CD4-positive, alpha-beta memory T cell (primary cell): ENCODE data around the gene SLC23A3. TPM values are rescaled to one million over a fixed set of nuclear protein-coding genes. Genes with fewer than 3 reads are reported as not detected.

Experiments used
- CTCF ChIA-PET: fragments of 350-600 bp; sonication (Branson Sonifier 250); formaldehyde crosslinking; loops from one replicate; lab custom pipeline; 2021; ENCODE audit warnings: inconsistent platforms; ENCODE audit not compliant: partially characterized antibody; lab: Charles Lee
- POLR2A ChIA-PET: fragments of 350-600 bp; sonication (Branson Sonifier 250); formaldehyde crosslinking; loops from one replicate; lab custom pipeline; 2021; ENCODE audit not compliant: partially characterized antibody; lab: Charles Lee
- DNase-seq, 5 donors: peaks; one replicate each; pipeline versions ENCODE4 v3.0.0 to v3.0.0-alpha.2; 2020 to 2022; ENCODE audit warnings: mixed read lengths in 1 of 5
- H3K27ac ChIP-seq: one replicate; pipeline ENCODE4 v1.7.0; 2013; ENCODE audit warnings: low read depth, low read length
- H3K27me3 ChIP-seq: 2 replicates; pipeline ENCODE4 v1.7.0; 2013; ENCODE audit warnings: mild to moderate bottlenecking, low read length, moderate library complexity; ENCODE audit not compliant: insufficient read depth
- H3K36me3 ChIP-seq: 2 replicates; pipeline ENCODE4 v1.7.0; 2013; ENCODE audit warnings: mild to moderate bottlenecking, low read length, moderate library complexity; ENCODE audit not compliant: insufficient read depth
- H3K4me1 ChIP-seq: 2 replicates; pipeline ENCODE4 v1.7.0; 2013; ENCODE audit warnings: mild to moderate bottlenecking, low read length, moderate library complexity; ENCODE audit not compliant: insufficient read depth
- H3K4me3 ChIP-seq, 2 donors: one replicate each; pipeline ENCODE4 v1.7.0; 2013; ENCODE audit warnings: low read length in 2 of 2, mild to moderate bottlenecking in 1 of 2
- H3K9me3 ChIP-seq, 2 donors: one replicate each; pipeline ENCODE4 v1.7.0; 2013; ENCODE audit warnings: low read length in 2 of 2, control low read depth in 1 of 2; ENCODE audit not compliant: control insufficient read depth in 1 of 2
- H3K27ac Mint-ChIP-seq, 7 donors: one replicate each; pipeline ENCODE4 v1.8.0; 2020 to 2021; ENCODE audit warnings: mixed read lengths in 7 of 7, mild to moderate bottlenecking in 6 of 7, inconsistent platforms in 3 of 7, moderate library complexity in 3 of 7
- H3K27me3 Mint-ChIP-seq, 2 donors: one replicate each; pipeline ENCODE4 v1.8.0; 2020 to 2021; ENCODE audit warnings: mixed read lengths in 2 of 2
- H3K36me3 Mint-ChIP-seq, 2 donors: one replicate each; pipeline ENCODE4 v1.8.0; 2020 to 2021; ENCODE audit warnings: mixed read lengths in 2 of 2, inconsistent platforms in 1 of 2, mild to moderate bottlenecking in 1 of 2
- H3K4me1 Mint-ChIP-seq, 4 donors: one replicate each; pipeline ENCODE4 v1.8.0; 2020 to 2021; ENCODE audit warnings: mixed read lengths in 4 of 4, mild to moderate bottlenecking in 1 of 4
- H3K4me3 Mint-ChIP-seq, 8 donors: one replicate each; pipeline ENCODE4 v1.8.0; 2020 to 2021; ENCODE audit warnings: mixed read lengths in 8 of 8, mild to moderate bottlenecking in 7 of 8, moderate library complexity in 6 of 8, inconsistent platforms in 3 of 8
- H3K9me3 Mint-ChIP-seq, 8 donors: one replicate each; pipeline ENCODE4 v1.8.0; 2020 to 2021; ENCODE audit warnings: mixed read lengths in 8 of 8, mild to moderate bottlenecking in 5 of 8, inconsistent platforms in 3 of 8, moderate library complexity in 1 of 8
- intact Hi-C: fragments of 100-400 bp; cut with micrococcal nuclease; formaldehyde crosslinking; loops from one replicate; pipeline ENCODE4 v1.15.1; 2023
- polyA plus RNA-seq, 2 donors: library from polyadenylated mRNA; unstranded; fragments of 300-500 nt; fragmentation: Illumina TruSeq; gene quantifications; one replicate each; pipeline ENCODE4 v1.2.3, GENCODE V29; 2021
- total RNA-seq, 2 experiments: library from RNA; stranded (reverse); gene quantifications; one replicate each; pipeline ENCODE4 v1.2.3, GENCODE V29; 2021

Gene SLC23A3
- total RNA-seq (10 to 100 TPM; 11.8 to 12.1 TPM), polyA plus RNA-seq (not detected)

- H3K27me3 Mint-ChIP-seq: no peaks in the 10 kb centered on the region
- peaks cover 15 to 36% (median 22%) of the 10 kb centered on the region in 4 donors for H3K4me1 Mint-ChIP-seq
- H3K27me3 ChIP-seq: no peaks in the 10 kb centered on the region
- H3K36me3 ChIP-seq: peaks cover 36% of the 10 kb centered on the region
- intact Hi-C loops: loop anchor here (2.0 kb wide), 1 partner anchor 49 kb away; the partner anchor contains the start of gene ABCB6
- no peaks in the 10 kb centered on the region for H3K9me3 ChIP-seq
- POLR2A ChIA-PET: interaction anchor here (0.6 to 9.5 kb wide), 6 partner anchors 10 to 114 kb away, joined by 3 to 424 read pairs (median 6); partner anchors contain the start of genes ABCB6, NHEJ1, TUBA4B and ZFAND2B
- CTCF ChIA-PET: interaction anchor here (0.8 to 9.8 kb wide), 16 partner anchors 8 to 131 kb away, joined by 3 to 253 read pairs (median 8); partner anchors contain the start of genes ABCB6, ANKZF1, ATG9A and DNAJB2
- H3K4me3 ChIP-seq: no peak within 1 kb of the TSS
- peaks cover 20% of the 10 kb centered on the region for H3K4me1 ChIP-seq
- H3K36me3 Mint-ChIP-seq: peaks cover 18 to 38% of the 10 kb centered on the region in 2 donors
- H3K4me3 Mint-ChIP-seq: no peak within 1 kb of the TSS
- H3K9me3 Mint-ChIP-seq: no peaks in the 10 kb centered on the region
- H3K27ac ChIP-seq: no peak within 1 kb of the TSS
- peak within 1 kb of the TSS in 1 of 7 donors; percentile 35 for H3K27ac Mint-ChIP-seq
- DNase-seq: no peak
Observed at GRCh38 chr2:219169930-219170654, at the start of gene SLC23A3. Gene SLC23A3 (minus strand): TSS chr2:219170029. CDS start chr2:219169984, 45 bp downstream.

- Histone ChIP-seq H3K9me3 (no peaks in the 10 kb centered on the region), H3K4me3 (peak within 1 kb of the TSS; percentile 49 to 68), H3K27ac (peak within 1 kb of the TSS; percentile 53), H3K4me1 (peaks cover 24% of the 10 kb centered on the region), H3K36me3 (peaks cover 36% of the 10 kb centered on the region), H3K27me3 (no peaks in the 10 kb centered on the region)
- peak within 1 kb of the TSS; percentile 74 to 96 (median 88) for H3K27ac Mint-ChIP-seq
- no peaks in the 10 kb centered on the region for H3K27me3 Mint-ChIP-seq
- CTCF ChIA-PET: interaction anchor here (0.6 to 14.5 kb wide), 9 partner anchors 8 to 76 kb away, joined by 3 to 253 read pairs (median 3); partner anchors contain the start of genes CNPPD1, GLB1L, NHEJ1 and RETREG2
- intact Hi-C loops: loop anchor here (1.0 to 10.0 kb wide), 4 partner anchors 10 to 164 kb away; partner anchors contain the start of genes ANKZF1, ATG9A, NHEJ1 and SLC23A3
- H3K36me3 Mint-ChIP-seq: peaks cover 17 to 36% of the 10 kb centered on the region in 2 donors
- no peaks in the 10 kb centered on the region for H3K9me3 Mint-ChIP-seq
- POLR2A ChIA-PET: interaction anchor here (0.7 to 15.3 kb wide), 13 partner anchors 10 to 76 kb away, joined by 3 to 424 read pairs (median 28); partner anchors contain the start of genes ANKZF1, ATG9A, CNPPD1 and DNAJB2
- peak within 1 kb of the TSS; percentile 82 to 93 (median 84) for H3K4me3 Mint-ChIP-seq
- peaks cover 8 to 25% (median 19%) of the 10 kb centered on the region in 4 donors for H3K4me1 Mint-ChIP-seq
- DNase-seq: peak; percentile 81 to 93 (median 83)
Observed at GRCh38 chr2:219218732-219219701, 49.2 kb upstream of the SLC23A3 start, which contains the start of gene ABCB6. Gene ABCB6 (minus strand): TSS chr2:219218958. CDS start chr2:219218673, 285 bp downstream.

- POLR2A ChIA-PET: interaction anchor here (0.7 to 15.3 kb wide), 14 partner anchors 10 to 77 kb away, joined by 3 to 424 read pairs (median 22); partner anchors contain the start of genes ANKZF1, ATG9A, CNPPD1 and DNAJB2
- peaks cover 24% of the 10 kb centered on the region for H3K4me1 ChIP-seq
- no peaks in the 10 kb centered on the region for H3K27me3 ChIP-seq
- H3K27ac ChIP-seq: peak overlapping the region; percentile 53
- H3K4me3 ChIP-seq: peak overlapping the region; percentile 49 to 68
- peak in 3 of 5 donors; percentile 28 to 51 (median 37) for DNase-seq
- H3K27ac Mint-ChIP-seq: peak overlapping the region; percentile 74 to 96 (median 88)
- H3K36me3 ChIP-seq: peaks cover 29% of the 10 kb centered on the region
- H3K4me3 Mint-ChIP-seq: peak overlapping the region; percentile 81 to 93 (median 84)
- no peaks in the 10 kb centered on the region for H3K9me3 ChIP-seq
- peaks cover 10 to 29% of the 10 kb centered on the region in 2 donors for H3K36me3 Mint-ChIP-seq
- CTCF ChIA-PET: interaction anchor here (1.0 to 14.5 kb wide), 7 partner anchors 9 to 76 kb away, joined by 3 to 253 read pairs (median 4); partner anchors contain the start of genes CNPPD1, GLB1L, NHEJ1 and RETREG2
- H3K9me3 Mint-ChIP-seq: no peaks in the 10 kb centered on the region
- peaks cover 8 to 25% (median 19%) of the 10 kb centered on the region in 4 donors for H3K4me1 Mint-ChIP-seq
- intact Hi-C loops: loop anchor here (2.0 to 10.0 kb wide), 3 partner anchors 47 to 163 kb away; partner anchors contain the start of genes NHEJ1 and SLC23A3
- H3K27me3 Mint-ChIP-seq: no peaks in the 10 kb centered on the region
Observed at GRCh38 chr2:219218217-219218731, 48.4 kb upstream of the SLC23A3 start.

- DNase-seq: no peak
- Histone ChIP-seq H3K4me1 (peaks cover 24% of the 10 kb centered on the region), H3K27ac (no peak overlapping the region), H3K9me3 (no peaks in the 10 kb centered on the region), H3K27me3 (no peaks in the 10 kb centered on the region), H3K36me3 (peaks cover 14% of the 10 kb centered on the region), H3K4me3 (no peak overlapping the region)
- Mint-ChIP-seq H3K27me3 (no peaks in the 10 kb centered on the region), H3K36me3 (peaks cover 6 to 23% of the 10 kb centered on the region in 2 donors), H3K27ac (peak overlapping the region in 4 of 7 donors; percentile 36 to 70 (median 42)), H3K4me3 (peak overlapping the region in 1 of 8 donors; percentile 57), H3K9me3 (peaks cover 0 to 2% (median 0%) of the 10 kb centered on the region in 8 donors), H3K4me1 (peaks cover 8 to 26% (median 19%) of the 10 kb centered on the region in 4 donors)
- CTCF ChIA-PET: interaction anchor here (1.1 to 14.5 kb wide), 7 partner anchors 33 to 83 kb away, joined by 3 to 253 read pairs (median 6); partner anchors contain the start of genes CNPPD1, NHEJ1, RETREG2 and SLC23A3
- intact Hi-C loops: loop anchor here (10.0 kb wide), 1 partner anchor 162 kb away; no protein-coding TSS in a partner anchor
- POLR2A ChIA-PET: interaction anchor here (0.9 to 15.3 kb wide), 6 partner anchors 13 to 43 kb away, joined by 3 to 424 read pairs (median 42); partner anchors contain the start of genes ANKZF1, ATG9A, CNPPD1 and GLB1L
Observed at GRCh38 chr2:219216535-219216915, 46.7 kb upstream of the SLC23A3 start.

- peak overlapping the region in 1 of 7 donors; percentile 46 for H3K27ac Mint-ChIP-seq
- DNase-seq: no peak
- H3K9me3 ChIP-seq: no peaks in the 10 kb centered on the region
- H3K4me3 Mint-ChIP-seq: no peak overlapping the region
- H3K4me1 Mint-ChIP-seq: peaks cover 12 to 30% (median 22%) of the 10 kb centered on the region in 4 donors
- CTCF ChIA-PET: interaction anchor here (1.1 to 14.5 kb wide), 8 partner anchors 34 to 158 kb away, joined by 3 to 253 read pairs (median 5); partner anchors contain the start of genes CNPPD1, NHEJ1, RETREG2 and SLC23A3
- no peaks in the 10 kb centered on the region for H3K27me3 ChIP-seq
- no peaks in the 10 kb centered on the region for H3K27me3 Mint-ChIP-seq
- H3K4me1 ChIP-seq: peaks cover 29% of the 10 kb centered on the region
- POLR2A ChIA-PET: interaction anchor here (0.7 to 15.3 kb wide), 9 partner anchors 9 to 56 kb away, joined by 3 to 424 read pairs (median 5); partner anchors contain the start of genes ANKZF1, ATG9A, CNPPD1 and GLB1L
- intact Hi-C loops: loop anchor here (10.0 kb wide), 1 partner anchor 161 kb away; no protein-coding TSS in a partner anchor
- H3K4me3 ChIP-seq: no peak overlapping the region
- peaks cover 3 to 22% of the 10 kb centered on the region in 2 donors for H3K36me3 Mint-ChIP-seq
- H3K9me3 Mint-ChIP-seq: peaks cover 0 to 2% (median 0%) of the 10 kb centered on the region in 8 donors
- no peak overlapping the region for H3K27ac ChIP-seq
- peaks cover 11% of the 10 kb centered on the region for H3K36me3 ChIP-seq
Observed at GRCh38 chr2:219215871-219216534, 46.2 kb upstream of the SLC23A3 start.
